Cardiac muscle cell (in vitro differentiated cells and primary cell): ENCODE results near the gene HDAC4. TPM values are rescaled to one million over a fixed set of nuclear protein-coding genes. Genes with fewer than 3 reads are reported as not detected.
A peak's percentile ranks its signal among the peaks of the same experiment; 100 is the strongest.

Experiments used
- DNase-seq, 2 donors: peaks; one replicate each; pipeline versions ENCODE4 v3.0.0 to v3.0.0-alpha.2; 2010 to 2017; ENCODE audit warnings: low read depth in 1 of 2, low spot score in 1 of 2
- H3K27ac ChIP-seq: fragments of 200-600 bp; sonication (generic); 2 replicates; pipeline ENCODE4 v1.5.1; 2016
- H3K27me3 ChIP-seq: fragments of 200-600 bp; sonication (generic); 2 replicates; pipeline ENCODE4 v1.6.0; 2016; ENCODE audit warnings: control low read depth
- H3K36me3 ChIP-seq: fragments of 200-600 bp; sonication (generic); 2 replicates; pipeline ENCODE4 v1.5.1; 2016; ENCODE audit warnings: control low read depth
- H3K4me1 ChIP-seq: fragments of 200-600 bp; sonication (generic); 2 replicates; pipeline ENCODE4 v1.8.1; 2017; ENCODE audit warnings: low read depth, mild to moderate bottlenecking, mixed run types
- H3K4me3 ChIP-seq: fragments of 200-600 bp; sonication (generic); 2 replicates; pipeline ENCODE4 v1.5.1; 2016; ENCODE audit warnings: mild to moderate bottlenecking
- H3K9me3 ChIP-seq: fragments of 200-600 bp; sonication (generic); 2 replicates; pipeline ENCODE4 v1.5.1; 2017; ENCODE audit warnings: low read depth, mild to moderate bottlenecking, control low read depth
- polyA plus RNA-seq: library from polyadenylated mRNA; unstranded; fragments of >200 nt; fragmentation: Nextera tagmentation; extraction: Ambion mirVana; gene quantifications from 2 replicates; pipeline ENCODE4 v1.2.1, GENCODE V29; 2016
- total RNA-seq: library from RNA; depleted of rRNA; stranded (reverse); fragments of >200 nt; gene quantifications from 2 replicates; pipeline ENCODE4 v1.2.3, GENCODE V29; 2016
- TF ChIP-seq, protein P1 (sequence below): IDR thresholded peaks from 2 replicates; pipeline ENCODE4 v1.5.1; 2012; ENCODE audit warnings: low read depth, mild to moderate bottlenecking, low read length

HDAC4 gene
- total and polyA plus RNA-seq, 2 experiments from 2014 or later: 7.0 to 41.6 TPM

GRCh38 chr2:239003624-239004273, 397.1 kb downstream of the HDAC4 start:
- TF ChIP-seq, protein P1, sequence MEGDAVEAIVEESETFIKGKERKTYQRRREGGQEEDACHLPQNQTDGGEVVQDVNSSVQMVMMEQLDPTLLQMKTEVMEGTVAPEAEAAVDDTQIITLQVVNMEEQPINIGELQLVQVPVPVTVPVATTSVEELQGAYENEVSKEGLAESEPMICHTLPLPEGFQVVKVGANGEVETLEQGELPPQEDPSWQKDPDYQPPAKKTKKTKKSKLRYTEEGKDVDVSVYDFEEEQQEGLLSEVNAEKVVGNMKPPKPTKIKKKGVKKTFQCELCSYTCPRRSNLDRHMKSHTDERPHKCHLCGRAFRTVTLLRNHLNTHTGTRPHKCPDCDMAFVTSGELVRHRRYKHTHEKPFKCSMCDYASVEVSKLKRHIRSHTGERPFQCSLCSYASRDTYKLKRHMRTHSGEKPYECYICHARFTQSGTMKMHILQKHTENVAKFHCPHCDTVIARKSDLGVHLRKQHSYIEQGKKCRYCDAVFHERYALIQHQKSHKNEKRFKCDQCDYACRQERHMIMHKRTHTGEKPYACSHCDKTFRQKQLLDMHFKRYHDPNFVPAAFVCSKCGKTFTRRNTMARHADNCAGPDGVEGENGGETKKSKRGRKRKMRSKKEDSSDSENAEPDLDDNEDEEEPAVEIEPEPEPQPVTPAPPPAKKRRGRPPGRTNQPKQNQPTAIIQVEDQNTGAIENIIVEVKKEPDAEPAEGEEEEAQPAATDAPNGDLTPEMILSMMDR: no peak
- H3K27ac ChIP-seq: no peak overlapping the region
- no peak for DNase-seq

DNA sequence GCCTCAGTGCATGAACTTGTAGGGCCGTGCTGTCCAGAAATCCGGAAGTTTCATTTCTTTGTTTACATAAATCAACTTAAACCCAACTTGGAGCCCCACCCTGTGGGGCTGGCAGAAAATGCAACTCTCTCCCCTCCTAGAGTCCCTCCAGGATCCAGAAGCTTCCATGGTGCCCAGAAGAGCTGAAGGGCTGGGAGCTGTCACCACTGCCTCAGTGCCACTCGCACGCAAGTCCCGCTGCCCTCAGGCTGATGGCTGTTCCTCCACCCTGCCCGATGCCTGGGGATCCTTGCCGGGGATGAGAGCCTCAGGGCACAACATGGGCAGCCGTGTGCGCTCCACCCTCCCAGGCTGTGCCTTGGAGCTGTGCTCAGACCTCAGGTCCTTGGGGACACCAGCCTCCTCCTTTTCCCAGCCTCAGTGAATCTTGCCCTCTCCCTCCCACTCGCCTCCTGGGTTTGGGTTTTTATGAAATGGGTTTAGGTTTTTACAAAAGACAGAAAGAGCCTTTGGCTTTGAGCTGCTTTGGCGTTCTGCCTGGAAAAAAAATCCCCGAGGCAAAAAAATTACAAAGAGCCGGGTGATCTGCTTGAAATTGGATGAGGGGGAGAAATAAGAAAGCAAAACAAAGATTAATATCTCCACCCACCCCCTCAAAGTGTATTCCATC, 397.7 kb downstream of the HDAC4 start:
- no peaks in the 10 kb centered on the region for H3K9me3 ChIP-seq
- DNase-seq: peak in 1 of 2 donors; percentile 65

More at GRCh38 chr2:239003624-239004273, 397.1 kb downstream of the HDAC4 start:
- no peak overlapping the region for H3K4me3 ChIP-seq
- no peaks in the 10 kb centered on the region for H3K27me3 ChIP-seq
- H3K9me3 ChIP-seq: no peaks in the 10 kb centered on the region
- no peaks in the 10 kb centered on the region for H3K4me1 ChIP-seq
- no peaks in the 10 kb centered on the region for H3K36me3 ChIP-seq

DNA sequence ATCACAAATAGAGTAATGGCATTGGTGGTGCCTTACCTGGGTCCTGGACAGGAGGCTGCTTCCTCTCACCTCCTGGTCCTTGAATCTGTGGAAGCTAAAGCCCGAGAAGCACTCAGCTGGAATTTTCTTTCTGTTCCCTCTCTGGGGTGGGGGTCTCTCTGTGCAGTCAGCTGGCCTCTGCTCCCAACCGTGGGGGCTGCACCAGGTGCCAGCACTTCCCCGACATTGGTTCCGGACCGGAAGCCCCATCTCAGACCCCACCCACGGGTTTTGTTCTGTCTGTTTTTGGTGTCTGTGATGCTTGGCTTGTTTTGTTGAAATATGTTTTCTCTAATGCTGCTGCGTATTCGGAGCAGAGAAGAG, 398.2 kb downstream of the HDAC4 start:
- no peak for DNase-seq
- Histone ChIP-seq H3K4me1 (no peaks in the 10 kb centered on the region), H3K27me3 (no peaks in the 10 kb centered on the region), H3K4me3 (no peak overlapping the region), H3K9me3 (no peaks in the 10 kb centered on the region), H3K36me3 (no peaks in the 10 kb centered on the region), H3K27ac (no peak overlapping the region)
- TF ChIP-seq, protein P1: no peak

More for the DNA sequence above, 397.7 kb downstream of the HDAC4 start:
- no peaks in the 10 kb centered on the region for H3K4me1 ChIP-seq
- H3K27ac ChIP-seq: no peak overlapping the region
- no peak overlapping the region for H3K4me3 ChIP-seq
- H3K27me3 ChIP-seq: no peaks in the 10 kb centered on the region
- TF ChIP-seq, protein P1: peak; percentile 35
- no peaks in the 10 kb centered on the region for H3K36me3 ChIP-seq

GRCh38 chr2:239001794-239002193, 399.0 kb downstream of the HDAC4 start:
- no peak overlapping the region for H3K27ac ChIP-seq
- no peaks in the 10 kb centered on the region for H3K4me1 ChIP-seq
- TF ChIP-seq, protein P1: no peak
- no peaks in the 10 kb centered on the region for H3K9me3 ChIP-seq
- no peak overlapping the region for H3K4me3 ChIP-seq
- no peaks in the 10 kb centered on the region for H3K27me3 ChIP-seq
- H3K36me3 ChIP-seq: no peaks in the 10 kb centered on the region
- no peak for DNase-seq

GRCh38 chr2:239000500-239001073, 400.2 kb downstream of the HDAC4 start:
- no peaks in the 10 kb centered on the region for H3K27me3 ChIP-seq
- no peaks in the 10 kb centered on the region for H3K9me3 ChIP-seq
- DNase-seq: no peak
- H3K27ac ChIP-seq: no peak overlapping the region
- H3K4me1 ChIP-seq: no peaks in the 10 kb centered on the region
- no peak overlapping the region for H3K4me3 ChIP-seq
- no peaks in the 10 kb centered on the region for H3K36me3 ChIP-seq
- TF ChIP-seq, protein P1: no peak
